HG03103 (cell line): ENCODE results near the gene MYO1B.

Source experiments
- ATAC-seq: cut with Tn5 transposase; IDR thresholded peaks from one replicate; pipeline ENCODE4 v1.9.1; 2021; ENCODE audit warnings: low read depth; ENCODE audit not compliant: unreplicated experiment

MYO1B gene

DNA sequence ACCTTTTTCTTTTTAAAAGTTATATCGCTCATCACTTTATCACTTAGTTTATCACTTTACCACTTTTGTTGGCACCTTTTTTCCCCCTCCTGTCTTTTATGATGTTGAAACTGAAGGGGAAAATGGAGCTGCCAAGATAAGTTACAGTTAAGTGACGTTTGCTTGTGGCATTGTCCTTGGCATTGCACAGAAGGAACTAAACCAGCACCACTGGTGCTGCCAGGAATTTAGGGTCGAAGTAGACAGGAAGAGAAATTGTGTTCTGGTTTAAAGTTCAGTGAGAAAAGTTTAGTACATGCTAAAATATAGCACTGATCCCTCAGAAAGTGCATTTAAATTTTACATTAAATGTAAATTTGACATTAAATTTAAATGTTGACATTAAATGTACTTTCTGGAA is 49.9 kb downstream of the MYO1B start:
- no peak for ATAC-seq

DNA sequence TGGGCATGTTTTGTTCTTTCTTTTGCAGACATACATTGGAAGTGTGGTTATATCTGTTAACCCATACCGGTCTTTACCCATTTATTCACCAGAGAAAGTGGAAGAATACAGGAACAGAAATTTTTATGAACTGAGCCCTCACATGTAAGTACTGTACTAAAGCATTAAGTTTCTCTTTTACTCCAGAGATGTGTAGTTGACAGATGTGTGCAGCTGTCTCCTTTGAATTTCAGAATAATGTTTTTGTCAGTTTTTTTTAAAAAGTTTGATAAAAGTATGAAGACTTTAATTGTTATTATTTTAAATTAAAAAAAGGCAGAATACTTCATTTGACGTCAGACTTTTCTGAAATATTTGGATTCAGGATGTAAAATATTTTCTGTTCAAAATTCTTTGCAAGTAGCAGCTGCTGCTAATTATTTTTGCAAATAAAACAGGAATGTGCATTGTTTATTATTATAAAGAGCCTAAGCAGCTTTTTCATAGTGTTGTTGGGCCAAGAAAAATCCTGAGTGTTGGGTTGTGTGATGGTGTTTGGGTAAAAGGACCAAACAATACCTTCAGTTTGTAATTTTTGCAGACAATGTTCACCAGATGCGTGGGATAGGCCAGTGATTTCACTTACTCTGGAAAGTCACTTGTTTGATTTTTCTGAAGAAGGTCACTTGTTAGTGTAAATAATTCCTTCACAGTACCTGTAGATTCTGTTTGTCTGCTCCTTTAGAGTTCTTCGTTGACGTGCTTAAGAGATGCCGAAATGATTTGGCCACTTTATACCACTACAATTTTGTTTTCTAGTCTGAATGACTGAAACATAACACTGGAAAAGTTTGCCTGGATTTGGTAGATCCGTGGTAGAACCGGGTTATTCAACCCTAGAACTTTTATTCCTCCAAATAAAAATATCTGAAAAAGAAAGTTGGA is 51.1 kb downstream of the MYO1B start:
- no peak for ATAC-seq

DNA sequence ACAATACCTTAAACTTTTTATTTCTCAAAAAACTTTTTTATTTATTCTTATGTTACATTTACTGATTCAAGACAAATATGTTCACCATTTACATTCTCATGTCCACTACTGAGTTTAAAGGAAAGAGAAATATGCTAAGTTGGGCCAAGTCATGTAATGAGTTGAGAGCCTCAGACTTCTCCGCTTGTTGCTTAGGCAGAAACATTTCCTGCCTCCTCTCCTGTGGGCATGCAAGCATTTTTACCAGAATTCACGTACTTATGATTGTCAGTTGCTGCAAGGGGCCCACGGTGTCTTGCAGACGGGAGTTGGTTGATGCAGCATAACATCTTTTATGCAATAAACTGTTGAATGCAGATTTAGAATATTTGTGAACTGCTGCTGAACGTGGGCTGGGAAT is 51.8 kb downstream of the MYO1B start:
- no peak for ATAC-seq

DNA sequence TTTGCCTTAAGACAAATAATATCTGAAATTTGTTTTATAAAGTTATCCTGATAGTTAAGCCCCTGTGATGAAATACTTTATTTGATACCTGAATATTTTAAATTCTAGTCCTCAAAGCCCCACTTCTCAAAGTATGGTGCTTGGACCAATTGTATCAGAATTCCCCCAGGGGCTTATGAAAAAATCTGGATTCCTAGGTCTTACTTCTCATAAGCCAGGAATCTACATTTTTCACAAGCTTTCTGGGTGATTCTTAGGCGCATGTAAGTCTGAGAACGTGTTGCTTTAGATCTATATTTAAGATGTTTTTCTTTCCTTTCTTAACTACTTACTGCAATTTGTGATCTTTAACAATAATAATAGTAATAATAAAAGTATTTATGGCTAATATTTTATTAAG is 53.1 kb downstream of the MYO1B start:
- ATAC-seq = no peak

DNA sequence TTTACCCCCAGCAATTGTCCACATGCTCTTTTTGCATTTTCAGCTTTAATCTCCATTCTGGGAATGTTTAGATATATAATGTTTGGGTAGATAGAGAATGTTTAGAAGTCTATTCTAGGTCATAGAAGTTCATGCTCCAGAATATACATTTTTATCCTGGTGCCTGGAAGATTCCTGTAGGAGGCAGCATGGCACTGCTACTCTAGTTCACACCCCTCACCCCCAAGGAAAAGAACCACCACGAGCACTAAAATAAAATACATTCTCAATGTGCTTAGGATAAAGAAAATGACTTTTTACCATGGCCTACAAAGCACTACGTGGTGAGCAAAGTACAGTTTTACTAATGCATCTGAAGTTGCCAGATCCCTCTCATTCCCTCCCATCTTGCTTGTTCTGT is 53.8 kb downstream of the MYO1B start:
- ATAC-seq = no peak

DNA sequence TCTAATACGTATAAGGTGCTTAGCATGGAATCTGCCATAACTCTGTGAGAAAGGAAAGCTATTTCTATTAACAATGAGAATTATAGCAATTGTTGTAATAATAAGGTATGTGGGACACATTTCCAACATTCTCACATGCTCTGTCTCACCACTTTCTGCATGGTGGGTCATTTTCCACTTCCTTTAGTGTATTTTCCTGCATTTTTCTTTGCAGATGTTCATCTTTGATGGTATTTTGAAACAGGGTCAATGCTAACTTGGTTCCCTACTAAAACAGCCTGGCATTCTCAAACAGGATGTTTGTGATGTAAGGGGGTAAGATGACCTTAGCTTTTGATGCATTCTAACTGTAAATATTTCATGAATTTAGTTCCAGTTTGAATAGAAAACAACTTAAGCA is 54.7 kb downstream of the MYO1B start:
- no peak for ATAC-seq

DNA sequence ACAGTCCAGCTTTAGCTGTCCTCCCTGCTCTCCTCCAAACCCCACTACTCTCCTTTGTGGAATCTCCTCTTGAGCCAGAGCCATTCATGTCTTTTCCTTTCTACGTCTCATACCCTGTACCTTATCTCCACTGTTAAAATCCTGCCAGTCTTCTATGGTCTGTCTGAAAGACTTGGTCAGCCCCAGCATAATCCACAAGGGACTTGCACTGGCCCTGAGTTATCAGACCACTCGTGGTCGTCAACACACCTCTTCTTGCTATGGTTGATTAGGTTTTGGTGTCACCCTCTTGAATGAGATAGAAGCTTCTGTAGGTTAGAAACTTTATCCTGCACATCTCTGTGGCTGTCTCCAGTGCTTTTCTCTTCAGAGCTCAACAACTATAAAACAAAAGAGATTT is 56.8 kb downstream of the MYO1B start:
- no peak for ATAC-seq

DNA sequence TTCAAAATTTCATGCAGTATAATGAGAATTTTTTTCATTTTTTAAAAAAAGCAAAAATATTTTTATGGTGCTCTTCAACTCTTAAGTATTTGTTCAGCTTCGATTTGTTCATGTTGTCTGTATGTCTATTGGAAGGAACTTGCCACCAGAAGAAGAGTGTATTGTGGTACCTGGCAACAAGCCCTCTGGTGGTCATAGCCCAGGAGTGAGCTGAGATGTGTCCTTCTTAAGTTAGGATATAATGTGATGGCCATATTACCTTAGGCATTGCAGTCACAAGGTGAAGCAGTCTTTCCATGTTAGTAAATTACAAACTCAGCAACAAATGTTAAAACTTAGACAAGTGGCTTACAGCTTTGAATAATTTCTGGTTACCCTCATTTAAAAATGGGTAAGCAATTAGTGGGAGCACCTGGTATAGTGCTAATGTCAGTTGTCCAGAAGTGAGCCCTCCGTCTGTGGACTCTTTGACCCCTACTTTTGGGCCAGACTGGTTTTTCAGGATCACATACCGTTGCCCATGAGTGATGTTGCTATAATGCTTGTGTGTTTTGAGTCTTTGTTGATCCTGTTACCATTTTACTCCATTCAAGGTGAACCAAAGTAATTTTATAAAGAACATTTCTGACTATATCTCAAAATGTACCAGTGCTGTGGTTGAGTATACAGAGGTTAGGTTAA is 57.4 kb downstream of the MYO1B start:
- ATAC-seq = peak; percentile 83

DNA sequence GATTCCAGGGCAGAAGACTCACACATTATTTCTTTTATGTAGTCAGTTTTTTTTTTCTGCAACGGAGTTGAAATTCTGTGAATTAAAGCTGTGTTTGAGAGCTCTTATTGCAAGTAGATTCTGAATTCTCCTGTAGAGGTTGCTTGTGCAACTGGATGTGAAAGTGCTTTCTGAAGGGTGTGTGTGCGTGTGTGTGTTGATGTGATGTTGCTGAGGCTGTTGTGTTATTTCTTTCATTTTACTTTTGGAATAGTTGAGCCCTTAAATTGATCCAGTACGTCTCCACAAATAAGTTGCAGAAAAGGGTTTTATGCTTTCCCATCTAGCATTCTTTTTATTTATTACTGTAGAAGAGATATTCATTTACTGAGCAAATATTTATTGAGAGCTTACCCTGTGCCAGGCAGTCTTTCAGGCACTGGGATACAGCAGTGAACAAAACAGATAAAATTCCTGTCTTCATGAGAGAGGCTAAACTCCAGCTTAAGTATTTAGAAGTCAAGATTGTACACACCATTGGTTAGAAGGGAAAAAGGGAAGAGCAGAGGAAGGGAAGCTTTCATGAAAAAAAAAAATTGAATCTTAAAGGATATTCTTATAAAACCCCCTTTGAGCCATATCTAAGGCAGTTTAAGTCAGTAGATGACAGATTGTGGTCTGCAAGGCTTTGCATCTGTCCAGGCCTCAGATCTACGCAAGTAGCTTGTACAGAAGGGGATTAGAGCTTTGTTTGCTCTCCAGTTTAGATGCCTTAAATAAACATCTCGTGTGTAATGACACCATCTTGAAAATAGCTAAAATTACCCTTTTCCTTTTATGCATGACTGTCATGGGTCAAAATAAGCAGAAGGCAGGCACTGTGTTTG is 58.2 kb downstream of the MYO1B start:
- no peak for ATAC-seq

DNA sequence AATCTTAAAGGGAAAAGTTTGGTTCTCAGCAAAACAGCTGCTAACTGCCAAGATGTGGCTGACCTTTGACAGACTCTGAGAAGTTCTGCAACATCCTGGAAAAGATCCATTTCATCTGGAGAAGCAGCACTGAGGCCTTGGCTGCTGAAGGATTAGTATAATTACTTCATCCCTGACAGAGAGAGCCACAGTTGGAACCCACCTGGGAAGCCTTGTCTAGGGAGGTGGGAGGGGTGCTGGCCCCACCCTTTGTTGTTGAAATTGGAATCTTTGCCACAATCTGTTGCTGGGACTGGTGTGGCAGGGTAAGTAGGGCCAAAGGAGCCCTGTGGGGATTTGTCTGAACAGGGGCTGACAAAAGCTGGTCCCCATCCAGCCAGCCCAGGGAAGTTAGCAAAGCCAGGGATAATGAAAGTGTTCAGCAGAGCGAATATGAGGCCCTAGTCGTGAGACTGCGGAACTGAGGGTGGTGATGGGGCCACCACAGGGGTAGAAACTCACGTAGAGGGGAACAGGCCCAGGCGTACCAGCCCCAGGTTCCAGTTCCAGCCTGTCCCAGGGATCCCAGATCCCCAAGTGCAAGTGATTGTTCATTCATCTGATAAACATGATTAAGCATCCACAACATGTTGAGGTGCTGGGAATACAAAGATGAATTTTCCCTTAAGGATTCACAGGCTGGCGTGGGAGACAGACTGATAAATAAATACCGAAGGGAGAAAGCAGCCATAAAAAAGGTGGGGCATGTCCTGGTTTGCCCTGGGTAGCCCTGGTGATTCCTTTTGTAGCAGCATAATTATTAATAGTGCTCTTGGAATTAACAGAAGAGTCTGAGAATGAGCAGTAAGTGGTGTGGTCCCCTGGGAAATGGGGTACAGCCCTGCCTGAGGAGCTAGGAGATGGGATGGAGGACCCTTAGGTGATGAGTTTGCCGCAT is 60.0 kb downstream of the MYO1B start:
- ATAC-seq = no peak

DNA sequence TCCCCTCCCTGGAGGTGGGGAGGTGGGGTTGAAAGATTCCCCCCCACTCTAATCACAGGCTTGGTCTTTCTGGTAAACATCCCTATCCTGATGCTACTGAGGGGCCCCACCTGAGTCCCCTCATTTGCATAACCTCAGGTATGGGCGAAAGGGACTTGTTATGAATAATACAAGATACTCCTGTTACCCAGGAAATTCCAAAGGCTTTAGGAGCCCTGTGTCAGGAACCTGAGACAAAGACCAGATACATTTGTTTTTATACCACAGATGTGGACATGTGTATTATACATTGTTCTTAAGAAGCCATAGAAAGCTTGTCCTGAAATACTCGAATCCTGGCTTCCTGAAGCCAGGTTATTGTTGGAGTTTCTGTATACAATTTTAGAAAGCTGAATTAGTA is 62.8 kb downstream of the MYO1B start:
- ATAC-seq = no peak

DNA sequence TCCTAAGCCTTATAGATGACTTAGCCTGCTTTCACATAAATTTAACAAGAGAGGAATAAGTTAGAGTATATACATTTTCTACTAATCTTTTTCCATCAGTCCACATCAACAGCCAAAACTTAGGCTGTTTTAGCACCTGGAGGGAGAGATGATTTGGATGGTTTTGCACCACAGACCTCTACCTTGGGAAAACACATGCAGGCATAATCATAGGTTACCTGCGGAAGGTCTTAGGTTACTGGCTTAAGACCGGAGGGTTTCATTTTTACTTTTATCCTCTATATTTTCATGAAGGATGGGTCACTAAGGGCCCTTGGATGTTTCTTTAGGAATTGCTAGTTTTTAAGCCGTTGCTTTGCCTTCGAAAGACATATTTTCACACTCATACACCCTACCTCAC is 66.0 kb downstream of the MYO1B start:
- no peak for ATAC-seq

DNA sequence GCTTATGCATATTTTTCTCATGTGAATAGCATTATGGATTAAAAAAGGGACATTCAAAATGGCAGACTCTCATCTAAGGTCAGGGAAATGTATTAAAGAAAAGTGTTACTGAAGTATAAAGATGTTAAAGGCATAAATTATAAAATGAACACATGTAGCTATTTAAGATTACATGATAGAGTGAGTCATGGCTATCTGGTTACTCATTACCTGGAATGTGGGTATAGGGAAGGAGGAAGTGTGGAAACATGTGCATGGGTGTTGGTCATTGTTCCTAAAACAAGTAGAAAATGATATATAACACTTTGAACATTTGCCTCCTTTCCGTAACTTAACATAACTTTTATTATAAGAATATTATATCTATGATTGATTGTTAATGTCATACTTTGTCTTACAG is 66.4 kb downstream of the MYO1B start:
- no peak for ATAC-seq

DNA sequence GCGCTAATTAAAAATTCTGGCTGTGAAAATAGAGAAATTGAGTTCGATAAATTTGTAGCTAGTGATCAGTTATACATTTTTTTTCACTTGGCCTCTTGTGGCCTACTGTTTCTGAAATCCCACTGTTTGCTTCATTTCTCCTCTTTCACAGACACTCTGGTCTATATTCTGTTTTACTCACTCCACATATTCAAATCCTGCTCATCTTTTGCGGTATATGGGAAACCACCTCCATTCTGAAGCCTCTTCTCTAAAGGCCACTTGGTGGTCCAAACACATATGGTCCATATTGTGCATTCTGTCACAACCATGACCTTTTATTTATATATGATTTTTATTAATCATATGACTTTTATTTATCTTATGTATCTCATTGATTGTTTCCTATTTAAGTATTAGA is 67.0 kb downstream of the MYO1B start:
- no peak for ATAC-seq

DNA sequence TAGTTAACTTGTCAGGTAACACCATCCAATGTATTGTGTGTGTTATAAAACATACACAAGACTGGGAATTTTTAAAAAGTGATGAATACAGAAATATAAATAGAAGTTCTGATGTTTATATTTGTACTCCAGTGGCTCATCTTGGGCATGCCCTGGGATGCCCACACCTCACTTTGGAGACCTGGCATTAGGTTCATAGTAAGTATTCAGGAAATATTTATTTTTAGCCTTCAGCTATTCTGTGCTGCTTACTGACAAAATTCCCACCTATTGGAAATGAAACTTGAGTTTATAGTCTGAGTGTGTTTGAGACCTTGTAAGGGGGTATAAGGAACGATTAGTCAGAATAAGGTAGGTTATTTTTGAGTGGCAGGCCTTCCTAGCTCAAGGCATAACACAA is 67.5 kb downstream of the MYO1B start:
- ATAC-seq = no peak

DNA sequence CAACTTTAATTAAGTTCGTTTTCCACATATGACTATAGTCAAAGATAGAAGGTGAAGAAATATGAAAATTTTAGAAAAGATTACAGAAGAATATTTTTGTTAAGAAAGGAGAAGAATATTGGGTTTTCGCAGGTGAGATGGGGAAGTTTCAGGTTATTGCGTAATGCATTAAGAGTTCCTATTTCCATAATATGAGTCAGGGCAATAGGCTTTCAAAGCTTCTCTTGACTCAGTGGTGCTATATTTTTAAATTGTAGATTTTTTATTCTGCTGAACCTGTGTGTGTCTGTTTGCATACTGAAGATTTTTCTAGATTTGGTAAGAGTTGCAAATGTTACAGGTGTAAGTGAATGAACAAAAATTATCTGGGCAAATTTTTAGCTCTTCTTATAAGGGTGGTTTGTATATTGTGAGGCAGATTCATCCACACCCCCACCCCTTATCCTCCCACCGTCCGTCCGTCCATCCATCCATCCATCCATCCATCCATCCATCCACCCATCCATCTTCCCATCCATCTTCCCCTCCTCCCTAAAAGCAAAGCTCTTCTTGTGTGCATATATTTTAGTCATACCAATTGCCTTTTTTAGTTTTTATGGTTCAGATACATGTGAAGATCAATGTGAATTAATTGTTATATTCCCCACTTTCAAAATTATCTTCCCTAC is 69.6 kb downstream of the MYO1B start:
- ATAC-seq = no peak

DNA sequence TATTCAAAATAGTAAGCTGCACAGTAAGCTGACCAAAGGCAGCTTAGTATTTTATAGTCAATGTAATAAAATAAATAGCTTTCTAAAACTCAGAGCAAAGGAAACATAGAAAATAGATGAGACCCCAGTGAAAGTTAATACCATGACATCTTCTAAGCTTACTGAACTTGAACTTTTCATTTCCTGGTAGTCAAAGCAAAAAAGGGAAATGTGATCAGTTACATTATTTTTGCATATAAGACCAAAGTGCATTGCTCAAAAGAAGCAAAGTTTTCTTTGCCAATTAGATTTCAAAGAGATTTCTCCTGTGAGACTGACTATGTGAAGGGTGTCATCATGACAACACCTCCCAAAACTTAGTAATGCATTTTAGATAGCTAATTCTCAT is 70.2 kb downstream of the MYO1B start:
- ATAC-seq = no peak

DNA sequence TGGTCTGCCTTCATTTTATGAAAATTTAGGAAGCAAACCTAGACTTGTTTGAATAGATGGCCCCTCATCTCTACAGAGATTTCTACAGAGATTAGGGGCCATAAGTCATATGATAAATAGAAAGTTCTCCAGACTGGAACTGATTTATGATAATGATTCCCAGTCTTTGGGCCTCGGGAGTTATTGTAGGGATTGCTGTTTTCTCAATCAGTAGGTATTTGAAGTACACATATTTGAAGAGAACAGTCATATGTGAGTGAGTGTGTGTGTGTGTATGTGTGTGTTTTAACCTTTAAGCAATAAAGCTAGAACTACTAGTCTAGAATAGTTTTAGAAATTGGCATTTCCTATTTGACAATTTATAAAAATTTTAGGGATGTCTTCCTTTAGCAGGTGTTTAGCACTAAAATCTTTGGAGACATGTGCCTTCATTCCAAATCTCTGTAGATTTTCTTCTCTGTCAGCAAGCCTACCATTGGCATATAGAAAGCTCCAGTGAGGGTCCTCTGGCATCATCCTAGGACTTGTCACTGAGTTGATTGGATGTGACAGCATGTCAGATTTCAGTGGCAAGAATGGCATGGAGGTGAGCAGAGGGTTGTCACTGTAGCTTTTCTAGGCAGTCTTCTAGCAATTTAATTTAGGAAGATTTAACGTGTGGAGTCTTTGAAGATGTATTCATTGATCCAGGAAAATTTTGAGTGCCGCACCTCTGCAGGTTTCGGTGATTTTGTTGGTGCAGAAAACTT is 71.2 kb downstream of the MYO1B start:
- ATAC-seq = no peak
